ENCODE results near the gene C11orf91. TPM values are rescaled to one million over a fixed set of nuclear protein-coding genes. Genes with fewer than 3 reads are reported as not detected.

C11orf91 gene
- total RNA-seq, 1 donor from 2014 or later: not detected

GRCh38 chr11:33698921-33699320, 1.7 kb downstream of the C11orf91 start:
- DNase-seq (no peak), ATAC-seq (no peak)
- H3K9me3 ChIP-seq: no peaks in the 10 kb centered on the region
- H3K27ac ChIP-seq: no peak overlapping the region
- H3K27me3 ChIP-seq (ENCODE audit: low read depth): no peaks in the 10 kb centered on the region
- intact Hi-C loops (cut with DNase I): no loop called here
- peaks cover 55% of the 10 kb centered on the region for H3K4me1 ChIP-seq
- H3K4me3 ChIP-seq: no peak overlapping the region
- no peak for TF ChIP-seq CTCF (IDR thresholded peaks at IDR 0.05)
- no peaks in the 10 kb centered on the region for H3K36me3 ChIP-seq

- H3K27ac ChIP-seq: no peak overlapping the region
- no peaks in the 10 kb centered on the region for H3K27me3 ChIP-seq (ENCODE audit: low read depth)
- H3K36me3 ChIP-seq: no peaks in the 10 kb centered on the region
- DNase-seq (no peak), ATAC-seq (no peak)
- peaks cover 53% of the 10 kb centered on the region for H3K4me1 ChIP-seq
- no peak for TF ChIP-seq CTCF (IDR thresholded peaks at IDR 0.05)
- H3K9me3 ChIP-seq: no peaks in the 10 kb centered on the region
- intact Hi-C loops (cut with DNase I): no loop called here
- H3K4me3 ChIP-seq: no peak overlapping the region
Measured at GRCh38 chr11:33697997-33698396, 2.6 kb downstream of the C11orf91 start.

GRCh38 chr11:33696931-33697638, 3.5 kb downstream of the C11orf91 start:
- no peak overlapping the region for H3K27ac ChIP-seq
- H3K4me3 ChIP-seq: no peak overlapping the region
- intact Hi-C loops (cut with DNase I): no loop called here
- peaks cover 53% of the 10 kb centered on the region for H3K4me1 ChIP-seq
- DNase-seq: no peak
- H3K27me3 ChIP-seq (ENCODE audit: low read depth): no peaks in the 10 kb centered on the region
- no peaks in the 10 kb centered on the region for H3K36me3 ChIP-seq
- no peak for ATAC-seq
- no peaks in the 10 kb centered on the region for H3K9me3 ChIP-seq
- no peak for TF ChIP-seq CTCF (IDR thresholded peaks at IDR 0.05)

- Histone ChIP-seq H3K4me3 (no peak overlapping the region), H3K27me3 (ENCODE audit: low read depth) (no peaks in the 10 kb centered on the region), H3K27ac (no peak overlapping the region), H3K9me3 (no peaks in the 10 kb centered on the region), H3K4me1 (peaks cover 52% of the 10 kb centered on the region), H3K36me3 (no peaks in the 10 kb centered on the region)
- ATAC-seq (no peak), DNase-seq (no peak)
- no peak for TF ChIP-seq CTCF (IDR thresholded peaks at IDR 0.05)
- intact Hi-C loops (cut with DNase I): no loop called here
Measured at GRCh38 chr11:33696411-33696810, 4.2 kb downstream of the C11orf91 start.

GRCh38 chr11:33695051-33695566, 5.5 kb downstream of the C11orf91 start:
- H3K27me3 ChIP-seq (ENCODE audit: low read depth): no peaks in the 10 kb centered on the region
- intact Hi-C loops (cut with DNase I): no loop called here
- H3K27ac ChIP-seq: no peak overlapping the region
- DNase-seq: peak; percentile 51
- H3K4me3 ChIP-seq: no peak overlapping the region
- no peak for ATAC-seq
- no peak for TF ChIP-seq CTCF (IDR thresholded peaks at IDR 0.05)
- H3K4me1 ChIP-seq: peaks cover 57% of the 10 kb centered on the region
- no peaks in the 10 kb centered on the region for H3K9me3 ChIP-seq
- H3K36me3 ChIP-seq: no peaks in the 10 kb centered on the region
